SH-SY5Y (cell line): ENCODE data around the gene ZFAND2A.

Experiments used
- GATA2 ChIP-seq: IDR thresholded peaks from 2 replicates; pipeline ENCODE4 v1.6.1; 2011; ENCODE audit warnings: mild to moderate bottlenecking, low read depth, low read length
- GATA3 ChIP-seq: IDR thresholded peaks from 2 replicates; pipeline ENCODE4 v1.6.1; 2011; ENCODE audit warnings: low read depth, mild to moderate bottlenecking, low read length, moderate library complexity

GRCh38 chr7:1169409-1170368, 9.7 kb upstream of the ZFAND2A start:
- TF ChIP-seq GATA2 (no peak), GATA3 (no peak)
